ENCODE data around the gene EIF4E1B. TPM values are rescaled to one million over a fixed set of nuclear protein-coding genes. Genes with fewer than 3 reads are reported as not detected.

The EIF4E1B gene
- total RNA-seq, 4 donors from 2014 or later, result not detected

- no peak for ATAC-seq
- 29 to 45% methylated on average over 4 to 6 of the region's 6 CpGs for WGBS, 2 donors (ENCODE audit: low coverage in 1 of 2)
- no peak for TF ChIP-seq POLR2AphosphoS5 (IDR thresholded peaks at IDR 0.05)
- TF ChIP-seq EP300 (IDR thresholded peaks at IDR 0.05), result no peak
- no peak for TF ChIP-seq POLR2A (IDR thresholded peaks at IDR 0.05)
- no peak for TF ChIP-seq CTCF (IDR thresholded peaks at IDR 0.05)
Observed at GRCh38 chr5:176682016-176682531, 51.6 kb downstream of the EIF4E1B start.

GRCh38 chr5:176685010-176685409, 54.5 kb downstream of the EIF4E1B start:
- Histone ChIP-seq H3K36me3 (no peaks in the 10 kb centered on the region), H3K4me3 (no peak overlapping the region), H3K27me3 (peaks cover 66% of the 10 kb centered on the region), H3K4me1 (peaks cover 0 to 5% (median 2%) of the 10 kb centered on the region in 3 donors), H3K27ac (no peak overlapping the region), H3K9me3 (peaks cover 0 to 20% (median 0%) of the 10 kb centered on the region in 3 donors)
- no peak for TF ChIP-seq EP300 (IDR thresholded peaks at IDR 0.05)
- TF ChIP-seq POLR2AphosphoS5 (IDR thresholded peaks at IDR 0.05), result no peak
- no peak for TF ChIP-seq CTCF (IDR thresholded peaks at IDR 0.05)
- TF ChIP-seq POLR2A (IDR thresholded peaks at IDR 0.05), result no peak
- ATAC-seq, result no peak

More at GRCh38 chr5:176682016-176682531, 51.6 kb downstream of the EIF4E1B start:
- Histone ChIP-seq H3K27ac (no peak overlapping the region), H3K4me1 (peaks cover 0 to 10% (median 2%) of the 10 kb centered on the region in 3 donors), H3K4me3 (no peak overlapping the region), H3K36me3 (no peaks in the 10 kb centered on the region), H3K9me3 (peaks cover 0 to 13% (median 0%) of the 10 kb centered on the region in 3 donors), H3K27me3 (peaks cover 79% of the 10 kb centered on the region)

- Histone ChIP-seq H3K27ac (no peak overlapping the region), H3K4me1 (no peaks in the 10 kb centered on the region), H3K4me3 (no peak overlapping the region), H3K27me3 (peaks cover 66% of the 10 kb centered on the region), H3K36me3 (no peaks in the 10 kb centered on the region), H3K9me3 (peaks cover 0 to 26% (median 0%) of the 10 kb centered on the region in 3 donors)
- WGBS, 2 donors (ENCODE audit: low coverage in 1 of 2), result 82 to 91% methylated on average over 4 of the region's 10 CpGs
- ATAC-seq, result no peak
- TF ChIP-seq POLR2AphosphoS5 (IDR thresholded peaks at IDR 0.05) (no peak), POLR2A (IDR thresholded peaks at IDR 0.05) (no peak), CTCF (IDR thresholded peaks at IDR 0.05) (no peak), EP300 (IDR thresholded peaks at IDR 0.05) (no peak)
Observed at GRCh38 chr5:176687247-176687646, 56.8 kb downstream of the EIF4E1B start.

GRCh38 chr5:176687881-176688280, 57.4 kb downstream of the EIF4E1B start:
- H3K4me1 ChIP-seq, result no peaks in the 10 kb centered on the region
- 100% methylated on average over 1 of the region's 5 CpGs; no CpG with 5 or more reads in 1 of the 2 donors for WGBS, 2 donors (ENCODE audit: low coverage in 1 of 2)

More at GRCh38 chr5:176687881-176688280, 57.4 kb downstream of the EIF4E1B start:
- Histone ChIP-seq H3K9me3 (peaks cover 0 to 26% (median 0%) of the 10 kb centered on the region in 3 donors), H3K27ac (no peak overlapping the region), H3K27me3 (peaks cover 66% of the 10 kb centered on the region), H3K36me3 (no peaks in the 10 kb centered on the region), H3K4me3 (no peak overlapping the region)
- no peak for TF ChIP-seq POLR2A (IDR thresholded peaks at IDR 0.05)
- no peak for TF ChIP-seq CTCF (IDR thresholded peaks at IDR 0.05)
- no peak for TF ChIP-seq POLR2AphosphoS5 (IDR thresholded peaks at IDR 0.05)
- no peak for TF ChIP-seq EP300 (IDR thresholded peaks at IDR 0.05)
- no peak for ATAC-seq
